GM23248 (cell line): ENCODE measurements around the gene ENO4. TPM values are rescaled to one million over a fixed set of nuclear protein-coding genes. Genes with fewer than 3 reads are reported as not detected.

ENCODE experiments used
- DNase-seq: peaks from one replicate; pipeline ENCODE4 v3.0.0-alpha.2; 2015
- H2AFZ ChIP-seq: fragments of 200-600 bp; sonication (generic); 2 replicates; pipeline ENCODE4 v1.6.1; 2016; ENCODE audit warnings: antibody characterized with exemption
- H3F3A ChIP-seq: fragments of 200-600 bp; sonication (generic); 2 replicates; pipeline ENCODE4 v1.6.1; 2016; ENCODE audit warnings: mild to moderate bottlenecking, antibody characterized with exemption, mixed run types; ENCODE audit not compliant: insufficient read depth
- H3K27ac ChIP-seq: fragments of 200-600 bp; sonication (generic); 2 replicates; pipeline ENCODE4 v1.5.1; 2016; ENCODE audit warnings: mild to moderate bottlenecking
- H3K27me3 ChIP-seq: fragments of 200-600 bp; sonication (generic); replicated peaks from 2 replicates; pipeline ENCODE4 v1.6.1; 2016; ENCODE audit warnings: mild to moderate bottlenecking; ENCODE audit not compliant: insufficient read depth
- H3K36me3 ChIP-seq: fragments of 200-600 bp; sonication (generic); 2 replicates; pipeline ENCODE4 v1.6.1; 2016; ENCODE audit warnings: low read depth, mild to moderate bottlenecking
- H3K4me1 ChIP-seq: fragments of 200-600 bp; sonication (generic); 2 replicates; pipeline ENCODE4 v1.6.1; 2016; ENCODE audit warnings: mild to moderate bottlenecking; ENCODE audit not compliant: insufficient read depth
- H3K4me2 ChIP-seq: fragments of 200-600 bp; sonication (generic); one replicate; pipeline ENCODE4 v1.6.1; 2016; ENCODE audit warnings: mild to moderate bottlenecking; ENCODE audit not compliant: unreplicated experiment
- H3K4me3 ChIP-seq: fragments of 200-600 bp; sonication (generic); 2 replicates; pipeline ENCODE4 v1.5.1; 2016; ENCODE audit warnings: mild to moderate bottlenecking
- H3K79me2 ChIP-seq: fragments of 200-600 bp; sonication (generic); 2 replicates; pipeline ENCODE4 v1.6.1; 2016; ENCODE audit warnings: mild to moderate bottlenecking; ENCODE audit not compliant: insufficient read depth
- H3K9ac ChIP-seq: fragments of 200-600 bp; sonication (generic); 2 replicates; pipeline ENCODE4 v1.6.1; 2016; ENCODE audit warnings: mild to moderate bottlenecking
- H3K9me2 ChIP-seq: fragments of 200-600 bp; sonication (generic); 2 replicates; pipeline ENCODE4 v1.6.1; 2016; ENCODE audit warnings: mixed run types, mild to moderate bottlenecking, moderate library complexity; ENCODE audit not compliant: insufficient read depth
- H3K9me3 ChIP-seq: fragments of 200-600 bp; sonication (generic); one replicate; pipeline ENCODE4 v1.6.1; 2017; ENCODE audit warnings: low read depth
- H4K20me1 ChIP-seq: fragments of 200-600 bp; sonication (generic); 2 replicates; pipeline ENCODE4 v1.6.0; 2016; ENCODE audit not compliant: insufficient read depth
- EZH2 ChIP-seq: fragments of 200-600 bp; sonication (generic); IDR thresholded peaks from 2 replicates; pipeline ENCODE4 v1.6.1; 2018; ENCODE audit warnings: antibody characterized with exemption, mild to moderate bottlenecking; ENCODE audit not compliant: insufficient read depth, poor library complexity, severe bottlenecking
- EZH2phosphoT487 ChIP-seq: fragments of 200-600 bp; sonication (generic); IDR thresholded peaks from 2 replicates; pipeline ENCODE4 v1.6.1; 2018; ENCODE audit warnings: antibody characterized with exemption, moderate library complexity, mild to moderate bottlenecking, low read depth; ENCODE audit not compliant: insufficient read depth
- WGBS, 2 experiments: methylation state at CpG; one replicate each; pipeline ENCODE4 v1.1.6; 2015 to 2017; ENCODE audit warnings: low lambda C conversion rate in 2 of 2, low coverage in 1 of 2; ENCODE audit errors: missing lambda C conversion rate in 2 of 2; 5-methylcytosine and 5-hydroxymethylcytosine counted together
- in situ Hi-C: fragments of 300-500 bp; cut with MboI; formaldehyde crosslinking; loops from 2 replicates; pipeline ENCODE4 v1.15.0; 2020
- polyA plus RNA-seq: library from polyadenylated mRNA; unstranded; fragments of >200 nt; fragmentation: Nextera tagmentation; extraction: Ambion mirVana; gene quantifications from 2 replicates; pipeline ENCODE4 v1.2.1, GENCODE V29; 2016
- total RNA-seq: library from RNA; depleted of rRNA; stranded (reverse); fragments of >200 nt; shearing (Covaris generic); gene quantifications from 2 replicates; pipeline ENCODE4 v1.2.3, GENCODE V29; 2014; rRNA removed

The ENO4 gene
- total RNA-seq: 0.11 and 0.51 TPM in 2 replicates
- polyA plus RNA-seq: 0.35 and 0.89 TPM in 2 replicates

- Histone ChIP-seq H3F3A (no peaks in the 10 kb centered on the region; the same call in 1 of the 2 replicates), H3K79me2 (no peaks in the 10 kb centered on the region), H3K9ac (peak within 1 kb of the TSS; percentile 84), H2AFZ (peak within 1 kb of the TSS; percentile 93), H3K27ac (no peak within 1 kb of the TSS), H3K27me3 (no peaks in the 10 kb centered on the region), H4K20me1 (no peaks in the 10 kb centered on the region), H3K4me3 (peak within 1 kb of the TSS; percentile 83), H3K36me3 (no peaks in the 10 kb centered on the region), H3K9me2 (no peaks in the 10 kb centered on the region), H3K4me1 (no peaks in the 10 kb centered on the region), H3K9me3 (no peaks in the 10 kb centered on the region), H3K4me2 (peak within 1 kb of the TSS; percentile 89)
- in situ Hi-C loops: no loop called here
- peak; percentile 90 for DNase-seq
- 2% methylated on average over 51 to 52 of the region's 55 CpGs for WGBS, 2 experiments
- TF ChIP-seq EZH2phosphoT487 (no peak), EZH2 (no peak)
These were observed at the start of gene ENO4 for GRCh38 chr10:116849248-116850057. Gene ENO4, plus strand, starts transcription at chr10:116849499. Its CDS starts 68 bp downstream, at chr10:116849567.

GRCh38 chr10:116800286-116800929, 48.9 kb upstream of the ENO4 start:
- no peak overlapping the region for H3K4me3 ChIP-seq
- no peak for DNase-seq
- peaks cover 9% of the 10 kb centered on the region; the same call in 1 of the 2 replicates for H3K27me3 ChIP-seq
- no peaks in the 10 kb centered on the region for H3K9me3 ChIP-seq
- no peak overlapping the region for H3K4me2 ChIP-seq
- H4K20me1 ChIP-seq: no peaks in the 10 kb centered on the region
- in situ Hi-C loops: no loop called here
- no peak overlapping the region for H3K27ac ChIP-seq
- WGBS, 2 experiments: 52 to 57% methylated on average over 9 of the region's 9 CpGs
- no peaks in the 10 kb centered on the region for H3K79me2 ChIP-seq
- H2AFZ ChIP-seq: no peak overlapping the region
- H3K4me1 ChIP-seq: no peaks in the 10 kb centered on the region
- H3K9ac ChIP-seq: no peak overlapping the region
- H3K9me2 ChIP-seq: no peaks in the 10 kb centered on the region
- TF ChIP-seq EZH2phosphoT487 (no peak), EZH2 (no peak)
- no peaks in the 10 kb centered on the region for H3F3A ChIP-seq
- H3K36me3 ChIP-seq: no peaks in the 10 kb centered on the region

DNA sequence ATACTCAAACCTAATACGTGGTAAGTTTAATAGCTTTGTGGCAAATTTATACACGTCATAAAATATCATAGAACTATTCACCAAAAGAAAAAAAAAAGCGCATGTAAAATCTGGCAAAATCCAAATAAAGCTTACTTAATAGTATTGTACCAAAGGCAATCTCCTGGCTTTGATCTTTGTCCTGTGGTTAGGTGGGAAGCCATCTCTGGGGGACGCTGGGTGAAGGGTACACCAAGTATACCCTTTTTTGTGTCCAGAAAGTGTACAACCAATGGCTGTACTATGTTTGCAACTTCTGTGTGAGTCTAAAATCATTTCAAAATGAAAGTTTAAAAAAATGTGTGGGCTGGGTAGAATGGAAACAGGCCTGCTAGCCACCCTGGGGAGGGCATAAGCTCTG, 47.6 kb upstream of the ENO4 start:
- no peaks in the 10 kb centered on the region for H3F3A ChIP-seq
- no peaks in the 10 kb centered on the region for H3K36me3 ChIP-seq
- H3K4me1 ChIP-seq: no peaks in the 10 kb centered on the region
- H3K9me2 ChIP-seq: no peaks in the 10 kb centered on the region
- peaks cover 9% of the 10 kb centered on the region; the same call in 1 of the 2 replicates for H3K27me3 ChIP-seq
- no peak for DNase-seq
- H3K9me3 ChIP-seq: no peaks in the 10 kb centered on the region
- no peak overlapping the region for H2AFZ ChIP-seq
- no peak for TF ChIP-seq EZH2
- no peak for TF ChIP-seq EZH2phosphoT487
- H4K20me1 ChIP-seq: no peaks in the 10 kb centered on the region
- in situ Hi-C loops: no loop called here
- H3K4me2 ChIP-seq: no peak overlapping the region
- H3K9ac ChIP-seq: no peak overlapping the region
- no peak overlapping the region for H3K27ac ChIP-seq
- H3K79me2 ChIP-seq: no peaks in the 10 kb centered on the region
- 61 to 72% methylated on average over 4 of the region's 4 CpGs for WGBS, 2 experiments
- no peak overlapping the region for H3K4me3 ChIP-seq

- no peaks in the 10 kb centered on the region for H3K9me2 ChIP-seq
- H3K79me2 ChIP-seq: no peaks in the 10 kb centered on the region
- H3K9me3 ChIP-seq: no peaks in the 10 kb centered on the region
- no peak overlapping the region for H3K4me2 ChIP-seq
- 72 to 74% methylated on average over 6 of the region's 6 CpGs for WGBS, 2 experiments
- no peaks in the 10 kb centered on the region for H4K20me1 ChIP-seq
- H2AFZ ChIP-seq: no peak overlapping the region
- no peaks in the 10 kb centered on the region for H3F3A ChIP-seq
- H3K9ac ChIP-seq: no peak overlapping the region
- no peaks in the 10 kb centered on the region for H3K4me1 ChIP-seq
- peaks cover 9% of the 10 kb centered on the region; the same call in 1 of the 2 replicates for H3K27me3 ChIP-seq
- no peak for TF ChIP-seq EZH2phosphoT487
- TF ChIP-seq EZH2: no peak
- DNase-seq: no peak
- H3K36me3 ChIP-seq: no peaks in the 10 kb centered on the region
- in situ Hi-C loops: no loop called here
- no peak overlapping the region for H3K4me3 ChIP-seq
- H3K27ac ChIP-seq: no peak overlapping the region
These were observed 46.8 kb upstream of the ENO4 start for GRCh38 chr10:116802474-116802873.
